ENCODE results near the gene CENPM. TPM values are rescaled to one million over a fixed set of nuclear protein-coding genes. Genes with fewer than 3 reads are reported as not detected.

The CENPM gene
- total RNA-seq, 1 donor from 2014 or later = 2.0 TPM

GRCh38 chr22:41932353-41932752 lies 14.6 kb downstream of the CENPM start:
- no peak overlapping the region for H3K27ac ChIP-seq (ENCODE audit: low read depth, low read length)
- H3K27me3 ChIP-seq (ENCODE audit: insufficient read depth, low read length) = no peaks in the 10 kb centered on the region
- Mint-ChIP-seq H3K27me3 (ENCODE audit: low read depth, unreplicated experiment) (peaks cover 14% of the 10 kb centered on the region), H3K27ac (ENCODE audit: unreplicated experiment) (no peak overlapping the region), H3K4me3 (ENCODE audit: unreplicated experiment) (no peak overlapping the region), H3K36me3 (ENCODE audit: low read depth, unreplicated experiment) (no peaks in the 10 kb centered on the region), H3K4me1 (ENCODE audit: low read depth, unreplicated experiment) (peaks cover 3% of the 10 kb centered on the region), H3K9me3 (ENCODE audit: unreplicated experiment) (no peaks in the 10 kb centered on the region)
- H3K4me1 ChIP-seq (ENCODE audit: insufficient read depth, low read length) = no peaks in the 10 kb centered on the region
- H3K79me2 ChIP-seq (ENCODE audit: insufficient read depth, low read length) = no peaks in the 10 kb centered on the region
- H4K20me1 ChIP-seq (ENCODE audit: insufficient read depth, low read length) = no peaks in the 10 kb centered on the region
- H3K4me2 ChIP-seq (ENCODE audit: low read length) = no peak overlapping the region
- H3K36me3 ChIP-seq (ENCODE audit: insufficient read depth, low read length) = no peaks in the 10 kb centered on the region
- no peak overlapping the region for H2AFZ ChIP-seq (ENCODE audit: low read depth, low read length)
- no peak for DNase-seq (ENCODE audit: low read depth)
- H3K4me3 ChIP-seq (ENCODE audit: insufficient read depth, low read depth, low read length) = no peak overlapping the region
- H3K9me3 ChIP-seq (ENCODE audit: insufficient read depth, low read depth, low read length) = no peaks in the 10 kb centered on the region
- no peak for FAIRE-seq
- TF ChIP-seq EZH2 (IDR thresholded peaks at IDR 0.05; ENCODE audit: insufficient read depth, low read length) = no peak
- TF ChIP-seq CTCF (IDR thresholded peaks at IDR 0.05; ENCODE audit: insufficient read depth, low read depth, low read length) = no peak
- no peak overlapping the region for H3K9ac ChIP-seq (ENCODE audit: low read length)

DNA sequence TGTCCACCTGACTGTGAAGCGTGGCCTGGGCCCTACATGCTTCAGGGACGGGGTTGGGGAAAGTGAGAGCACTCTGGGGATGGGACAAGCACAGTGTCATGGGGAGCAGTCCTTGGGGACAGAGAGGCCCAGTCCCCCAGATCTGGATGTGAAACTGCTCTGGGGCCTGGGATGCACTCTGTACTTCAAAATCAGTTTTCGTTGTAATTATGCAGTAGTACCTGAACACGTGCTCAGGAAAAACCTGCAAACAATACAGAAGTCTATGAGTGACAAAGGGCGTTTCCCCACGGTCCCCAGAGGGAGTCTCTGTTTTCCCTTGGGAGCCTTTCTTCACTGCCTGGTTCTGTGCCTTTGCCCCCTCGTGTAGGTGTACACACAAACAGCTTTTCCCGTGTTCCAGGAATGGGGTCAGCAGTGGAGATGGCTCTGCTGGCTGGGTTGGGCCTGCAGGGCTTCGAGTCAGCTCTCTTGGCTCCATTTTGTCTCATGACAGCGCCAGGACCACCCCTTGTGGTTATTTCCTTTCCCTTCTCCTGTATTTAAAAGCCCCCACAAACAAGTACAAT lies 15.2 kb downstream of the CENPM start:
- Histone ChIP-seq H2AFZ (ENCODE audit: low read depth, low read length) (no peak overlapping the region), H3K4me2 (ENCODE audit: low read length) (no peak overlapping the region), H3K27ac (ENCODE audit: low read depth, low read length) (no peak overlapping the region), H3K36me3 (ENCODE audit: insufficient read depth, low read length) (no peaks in the 10 kb centered on the region), H3K4me3 (ENCODE audit: insufficient read depth, low read depth, low read length) (no peak overlapping the region), H3K79me2 (ENCODE audit: insufficient read depth, low read length) (no peaks in the 10 kb centered on the region), H3K4me1 (ENCODE audit: insufficient read depth, low read length) (no peaks in the 10 kb centered on the region), H3K9ac (ENCODE audit: low read length) (no peak overlapping the region), H3K27me3 (ENCODE audit: insufficient read depth, low read length) (no peaks in the 10 kb centered on the region), H3K9me3 (ENCODE audit: insufficient read depth, low read depth, low read length) (no peaks in the 10 kb centered on the region), H4K20me1 (ENCODE audit: insufficient read depth, low read length) (no peaks in the 10 kb centered on the region)
- Mint-ChIP-seq H3K4me1 (ENCODE audit: low read depth, unreplicated experiment) (peaks cover 3% of the 10 kb centered on the region), H3K4me3 (ENCODE audit: unreplicated experiment) (no peak overlapping the region), H3K27me3 (ENCODE audit: low read depth, unreplicated experiment) (peaks cover 19% of the 10 kb centered on the region), H3K36me3 (ENCODE audit: low read depth, unreplicated experiment) (no peaks in the 10 kb centered on the region), H3K27ac (ENCODE audit: unreplicated experiment) (no peak overlapping the region), H3K9me3 (ENCODE audit: unreplicated experiment) (no peaks in the 10 kb centered on the region)
- DNase-seq (ENCODE audit: low read depth) = no peak
- TF ChIP-seq EZH2 (IDR thresholded peaks at IDR 0.05; ENCODE audit: insufficient read depth, low read length) (no peak), CTCF (IDR thresholded peaks at IDR 0.05; ENCODE audit: insufficient read depth, low read depth, low read length) (no peak)
- no peak for FAIRE-seq

GRCh38 chr22:41929418-41929810 lies 17.5 kb downstream of the CENPM start:
- Mint-ChIP-seq H3K27ac (ENCODE audit: unreplicated experiment) (no peak overlapping the region), H3K4me3 (ENCODE audit: unreplicated experiment) (no peak overlapping the region), H3K9me3 (ENCODE audit: unreplicated experiment) (no peaks in the 10 kb centered on the region), H3K36me3 (ENCODE audit: low read depth, unreplicated experiment) (no peaks in the 10 kb centered on the region), H3K27me3 (ENCODE audit: low read depth, unreplicated experiment) (peaks cover 29% of the 10 kb centered on the region), H3K4me1 (ENCODE audit: low read depth, unreplicated experiment) (peaks cover 3% of the 10 kb centered on the region)
- peaks cover 10% of the 10 kb centered on the region for H3K27me3 ChIP-seq (ENCODE audit: insufficient read depth, low read length)
- no peaks in the 10 kb centered on the region for H3K36me3 ChIP-seq (ENCODE audit: insufficient read depth, low read length)
- no peak overlapping the region for H3K4me2 ChIP-seq (ENCODE audit: low read length)
- no peak overlapping the region for H3K9ac ChIP-seq (ENCODE audit: low read length)
- DNase-seq (ENCODE audit: low read depth) = no peak
- no peak for FAIRE-seq
- H3K4me3 ChIP-seq (ENCODE audit: insufficient read depth, low read depth, low read length) = no peak overlapping the region
- no peaks in the 10 kb centered on the region for H3K79me2 ChIP-seq (ENCODE audit: insufficient read depth, low read length)
- no peak overlapping the region for H3K27ac ChIP-seq (ENCODE audit: low read depth, low read length)
- H3K9me3 ChIP-seq (ENCODE audit: insufficient read depth, low read depth, low read length) = no peaks in the 10 kb centered on the region
- no peaks in the 10 kb centered on the region for H3K4me1 ChIP-seq (ENCODE audit: insufficient read depth, low read length)
- TF ChIP-seq EZH2 (IDR thresholded peaks at IDR 0.05; ENCODE audit: insufficient read depth, low read length) = no peak
- TF ChIP-seq CTCF (IDR thresholded peaks at IDR 0.05; ENCODE audit: insufficient read depth, low read depth, low read length) = no peak
- H2AFZ ChIP-seq (ENCODE audit: low read depth, low read length) = no peak overlapping the region
- no peaks in the 10 kb centered on the region for H4K20me1 ChIP-seq (ENCODE audit: insufficient read depth, low read length)

All from astrocyte (in vitro differentiated cells and primary cell).